Pulmonary artery endothelial cell (primary cell): Measurements from ENCODE around the gene PLB1. TPM values are rescaled to one million over a fixed set of nuclear protein-coding genes. Genes with fewer than 3 reads are reported as not detected.
A peak's percentile ranks its signal among the peaks of the same experiment; 100 is the strongest.
"Not testable (repeated sequence)": the region's sequence is repeated elsewhere in the genome, so short reads cannot be mapped to it uniquely, and the experiment has no call there.

ENCODE experiments used
- DNase-seq: peaks from one replicate; pipeline ENCODE4 v3.0.0-alpha.2; 2011; ENCODE audit warnings: low read depth, low spot score
- total RNA-seq: library from RNA; depleted of rRNA; stranded (reverse); fragments of >200 nt; gene quantifications from 2 replicates; pipeline ENCODE4 v1.2.3, GENCODE V29; 2014

Gene PLB1
- total RNA-seq, 1 donor from 2014 or later = 0.46 TPM

DNA sequence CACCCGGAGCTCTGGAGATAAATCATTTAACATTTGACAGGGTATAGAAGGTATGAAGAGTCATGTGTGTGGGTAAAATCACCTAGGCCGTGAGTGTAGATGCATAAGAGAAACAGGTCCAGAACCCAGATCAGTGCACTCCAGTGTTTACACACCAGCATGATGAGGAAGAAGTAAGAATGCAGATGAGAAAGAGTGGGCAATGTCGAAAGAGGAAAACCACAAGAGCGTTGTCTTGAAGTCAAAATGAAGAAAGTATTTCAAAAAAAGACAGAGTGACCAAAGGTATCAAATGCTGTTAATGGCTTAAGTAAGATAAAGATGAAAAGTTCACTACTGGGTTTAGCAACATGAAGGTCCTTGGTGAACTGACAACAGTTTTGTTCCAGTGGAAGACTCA lies 32.0 kb upstream of the PLB1 start:
- DNase-seq = no peak

DNA sequence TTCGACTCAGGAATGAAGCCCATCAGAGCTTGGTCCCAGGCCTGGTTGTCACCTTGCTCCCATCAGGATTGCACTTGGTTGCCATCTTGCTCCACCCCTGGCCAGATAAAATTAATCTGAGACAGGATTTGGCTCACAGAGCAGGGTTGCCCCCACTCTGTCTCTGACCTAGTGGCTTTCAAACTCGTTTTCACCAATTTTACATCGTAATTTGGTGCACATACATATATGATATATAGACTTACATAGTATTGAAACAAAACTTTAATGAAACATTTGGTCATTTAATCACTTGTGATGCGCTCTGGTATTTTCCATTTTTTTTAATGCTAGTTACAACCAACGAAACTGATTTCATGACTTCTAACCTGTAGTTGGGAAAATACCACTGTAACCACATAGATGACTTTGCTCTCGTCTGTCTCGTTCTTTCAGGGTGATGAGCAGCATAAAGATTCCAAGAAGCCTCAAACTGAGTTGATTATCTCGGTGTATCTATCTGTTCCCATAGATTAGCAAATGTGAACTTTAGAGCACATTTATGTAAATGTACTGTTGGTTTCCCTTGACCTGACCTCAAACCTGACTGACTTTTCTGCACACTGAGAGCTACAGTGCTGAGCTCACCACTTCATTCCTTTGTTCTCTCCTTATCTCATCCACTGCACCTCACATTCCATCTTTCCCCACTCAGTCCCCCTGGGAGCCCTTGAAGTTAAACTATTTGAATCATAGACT lies 30.5 kb upstream of the PLB1 start:
- no peak for DNase-seq

DNA sequence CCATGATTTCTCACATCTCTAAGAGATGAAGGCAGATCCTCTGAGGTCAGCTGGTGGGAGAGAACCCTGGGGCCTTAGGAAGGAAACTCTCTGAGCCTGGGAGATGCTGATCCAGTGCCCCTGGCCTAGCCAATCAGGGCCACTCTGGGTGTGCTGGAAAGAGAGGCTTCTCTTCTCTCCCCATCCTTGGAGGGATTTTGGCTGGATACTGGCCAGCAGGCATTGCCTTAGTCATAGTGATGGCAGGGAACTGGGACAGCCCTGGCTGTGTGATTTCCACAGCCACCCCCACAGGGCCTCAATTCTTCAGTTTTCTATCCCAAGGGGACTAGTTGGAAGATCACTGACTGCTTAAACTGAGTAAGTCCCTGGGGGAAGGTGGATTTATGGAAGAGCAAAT lies 26.6 kb upstream of the PLB1 start:
- no peak for DNase-seq

DNA sequence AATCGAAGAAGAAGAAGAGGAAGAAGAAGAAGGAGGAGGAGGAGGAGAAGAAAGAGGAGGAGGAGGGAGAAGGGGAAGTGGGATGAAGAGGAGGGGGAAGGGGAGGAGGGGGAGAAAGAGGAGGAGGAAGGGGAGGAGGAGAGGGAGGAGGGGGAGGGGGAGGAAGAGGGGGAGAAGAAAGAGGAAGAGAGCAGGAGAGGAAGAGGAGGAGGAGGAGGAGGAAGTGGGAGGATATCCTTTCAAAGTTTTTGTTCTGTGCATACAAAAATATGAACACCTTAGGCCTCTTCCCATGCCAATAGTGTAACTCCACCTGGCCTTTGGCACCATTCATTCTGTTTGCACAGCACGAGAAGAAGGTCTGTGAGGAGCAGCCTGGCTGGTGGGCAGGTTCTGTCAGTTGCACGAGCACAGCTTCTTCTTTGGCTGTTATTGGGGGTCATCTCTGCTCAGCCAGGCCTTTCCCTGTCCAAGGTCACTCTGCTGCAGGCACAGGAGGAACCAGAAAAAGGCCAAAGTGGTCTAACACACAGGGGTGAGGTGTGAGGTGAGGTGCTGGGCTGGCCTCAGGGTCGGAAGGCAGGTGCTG lies 25.8 kb upstream of the PLB1 start:
- no peak for DNase-seq

DNA sequence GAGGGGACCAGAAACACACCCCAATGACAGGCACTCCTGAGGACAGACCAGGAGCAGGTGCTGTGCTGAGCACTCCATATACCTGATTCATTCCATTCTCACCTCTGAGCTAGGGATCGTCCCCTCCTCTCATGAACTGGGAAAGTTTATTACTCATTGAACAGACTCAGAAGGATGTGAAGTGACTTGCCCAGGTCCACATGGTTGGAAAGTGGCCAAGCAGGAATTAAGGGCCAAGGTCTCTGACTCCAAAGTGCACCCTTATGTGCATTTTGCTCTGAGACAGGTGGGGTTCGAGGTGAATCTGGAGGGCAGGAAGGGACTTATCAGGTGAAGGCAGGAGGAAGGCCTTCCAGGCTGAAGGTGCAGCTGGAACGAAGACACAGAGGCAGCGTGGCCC lies 25.1 kb upstream of the PLB1 start:
- DNase-seq = no peak

DNA sequence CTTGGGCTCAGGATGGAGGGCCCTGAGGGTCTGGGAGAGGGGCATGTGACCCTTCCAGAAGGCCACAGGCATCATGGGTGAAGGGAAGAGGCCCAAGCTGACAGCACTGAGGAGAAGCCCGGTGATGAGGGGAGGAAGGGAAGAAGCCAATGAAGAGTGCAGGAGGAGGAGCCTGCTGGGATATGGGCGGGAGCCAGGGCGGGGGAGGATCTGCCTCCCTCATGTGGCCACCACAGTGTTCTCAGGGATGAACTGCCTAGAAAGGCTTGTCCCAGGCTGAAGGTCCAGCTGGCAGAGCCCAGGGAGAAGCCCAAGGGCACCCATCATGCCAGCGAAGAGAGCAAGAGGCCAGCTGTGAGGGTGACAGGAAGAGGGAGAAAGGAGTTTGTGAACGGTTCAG lies 24.6 kb upstream of the PLB1 start:
- no peak for DNase-seq

DNA sequence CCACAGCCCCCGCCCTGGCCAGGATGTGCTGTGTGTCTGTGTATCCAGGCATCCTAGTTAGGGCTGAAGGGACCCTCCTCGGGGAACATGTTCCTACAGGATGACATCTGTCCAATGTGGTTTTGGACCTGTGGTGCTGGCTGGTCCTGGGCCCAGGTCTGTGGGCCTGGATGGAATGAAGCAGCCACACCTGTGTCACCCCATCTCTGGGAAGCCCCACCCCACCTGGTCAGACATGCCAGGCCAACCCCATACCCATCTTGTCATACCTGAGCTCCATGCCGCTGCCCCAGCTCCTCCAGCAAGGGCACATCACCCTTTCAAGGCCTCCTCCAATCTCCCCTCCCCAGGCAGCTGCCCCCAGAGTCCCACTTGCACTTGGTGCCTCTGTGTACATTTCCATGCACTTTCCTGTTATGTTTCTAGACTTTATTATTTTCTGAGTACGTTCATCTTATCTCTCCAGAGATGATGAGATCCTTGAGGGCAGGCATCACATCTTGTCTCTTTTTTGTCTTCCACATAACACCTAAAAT lies 24.1 kb upstream of the PLB1 start:
- DNase-seq = no peak

DNA sequence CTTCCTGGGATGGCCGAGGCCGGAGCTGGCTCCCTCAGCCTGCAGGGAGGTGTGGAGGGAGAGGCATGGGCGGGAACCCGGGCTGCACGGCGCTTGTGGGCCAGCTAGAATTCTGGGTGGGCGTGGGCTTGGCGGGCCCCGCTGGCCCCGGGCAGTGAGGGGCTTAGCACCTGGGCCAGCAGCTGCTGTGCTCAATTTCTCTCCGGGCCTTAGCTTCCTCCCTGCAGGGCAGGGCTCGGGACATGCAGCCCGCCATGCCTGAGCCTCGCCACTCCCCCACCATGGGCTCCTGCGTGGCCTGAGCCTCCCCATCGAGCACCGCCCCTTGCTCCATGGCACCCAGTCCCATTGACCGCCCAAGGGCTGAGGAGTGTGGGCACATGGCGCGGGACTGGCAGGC lies 23.2 kb upstream of the PLB1 start:
- not testable (repeated sequence) for DNase-seq

DNA sequence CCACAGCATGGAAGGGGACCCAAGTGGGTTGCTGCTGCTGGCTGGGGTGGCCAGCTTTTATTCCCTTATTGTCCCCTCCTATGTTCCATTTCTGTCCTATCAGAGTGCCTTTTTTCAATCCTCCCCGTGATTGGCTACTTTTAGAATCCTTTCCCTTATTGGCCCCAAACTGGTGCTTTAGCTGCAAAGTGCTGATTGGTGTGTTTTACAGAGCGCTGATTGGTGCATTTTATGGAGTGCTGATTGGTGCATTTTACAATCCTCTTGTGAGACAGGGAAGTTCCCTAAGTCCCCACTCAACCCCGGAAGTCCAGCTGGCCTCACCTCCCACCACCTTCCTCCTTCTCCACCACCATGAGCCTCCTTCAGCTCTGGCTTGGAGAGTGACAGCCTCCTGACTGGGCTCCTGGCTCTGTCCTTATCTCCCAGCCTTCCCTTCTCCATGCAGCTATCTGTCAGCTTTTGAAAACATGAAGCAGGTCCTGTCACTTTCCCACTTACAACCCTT lies 20.7 kb upstream of the PLB1 start:
- no peak for DNase-seq

DNA sequence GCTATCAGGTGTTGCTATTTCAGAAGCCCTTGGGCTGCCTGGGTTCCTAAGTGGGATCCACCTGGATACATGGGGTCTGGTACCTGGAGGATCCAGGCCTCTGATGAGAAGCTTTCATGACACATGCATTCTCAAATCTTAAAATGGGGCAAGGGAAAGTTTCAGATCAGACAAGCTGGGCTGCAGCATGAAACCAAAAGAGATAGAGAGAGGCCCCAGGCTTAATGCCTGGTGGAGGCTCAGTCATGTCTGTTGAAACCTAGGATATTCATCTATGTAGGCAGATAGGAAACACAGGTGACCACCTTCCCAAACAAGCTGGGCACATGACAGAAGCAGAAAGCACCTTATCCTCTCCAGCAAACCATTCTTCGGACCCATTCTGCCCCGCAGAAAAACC lies 18.8 kb upstream of the PLB1 start:
- no peak for DNase-seq

DNA sequence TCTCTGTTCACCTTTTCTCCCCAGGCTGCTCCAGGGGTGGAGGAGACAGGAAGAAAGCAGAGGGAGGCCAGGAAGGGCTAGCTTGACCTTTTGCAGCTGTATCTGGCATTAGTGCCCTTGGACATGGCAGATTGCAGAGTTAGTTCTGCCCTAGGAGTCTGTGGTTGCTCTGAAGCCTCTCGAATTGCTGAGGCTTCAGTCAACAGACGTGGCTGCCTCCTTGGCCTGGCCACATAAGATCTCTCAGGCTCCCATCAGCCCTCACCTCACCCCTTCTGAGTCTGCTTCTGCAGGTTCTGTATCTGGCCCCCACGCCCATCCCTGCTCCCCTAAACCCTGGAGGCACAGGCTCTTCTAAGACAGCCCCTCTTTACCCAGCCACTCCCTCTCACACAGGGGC lies 18.2 kb upstream of the PLB1 start:
- DNase-seq = no peak

DNA sequence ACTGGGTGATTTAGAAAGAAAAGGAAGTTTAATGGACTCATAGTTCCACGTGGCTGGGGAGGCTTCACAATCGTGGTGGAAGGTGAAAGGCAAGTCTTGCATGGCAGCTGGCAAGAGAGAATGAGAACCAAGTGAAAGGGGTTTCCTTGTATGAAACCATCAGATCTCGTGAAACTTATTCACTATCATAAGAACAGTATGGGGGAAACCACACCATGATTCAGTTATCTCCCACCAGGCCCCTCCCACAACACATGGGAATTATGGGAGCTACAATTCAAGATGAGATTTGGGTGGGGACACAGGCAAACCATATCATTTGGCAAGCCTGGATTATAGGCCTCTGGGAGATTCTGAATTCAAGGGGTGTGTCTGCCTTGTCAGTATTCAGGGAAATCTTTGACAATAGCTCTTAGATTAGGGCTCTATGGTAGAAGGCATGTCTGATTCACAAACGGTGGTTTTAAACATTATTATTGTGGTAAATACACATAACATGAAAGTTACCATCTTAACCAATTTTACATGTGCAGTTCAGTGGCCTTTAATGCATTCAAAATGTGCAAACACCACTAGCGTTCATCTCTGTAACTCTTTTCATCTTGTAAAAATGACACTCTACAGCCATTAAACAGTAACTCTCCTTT lies 15.3 kb upstream of the PLB1 start:
- DNase-seq = no peak

DNA sequence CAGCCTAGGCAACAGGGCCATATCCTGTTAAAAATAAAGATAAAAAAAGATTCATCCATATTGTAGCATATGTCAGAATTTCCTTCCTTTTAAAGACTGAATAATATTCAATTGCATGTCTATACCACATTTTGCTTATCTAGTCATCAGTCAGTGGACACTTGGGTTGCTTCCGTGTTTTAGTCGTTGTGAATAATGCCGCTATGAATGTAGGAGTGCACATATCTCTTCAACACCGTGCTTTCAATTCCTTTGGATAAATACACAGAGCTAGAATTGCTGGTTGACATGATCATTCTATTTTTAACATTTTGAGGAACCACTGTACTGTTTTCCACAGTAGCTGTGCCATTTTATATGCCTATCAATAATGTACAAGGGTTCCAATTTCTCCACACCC lies 14.0 kb upstream of the PLB1 start:
- no peak for DNase-seq

DNA sequence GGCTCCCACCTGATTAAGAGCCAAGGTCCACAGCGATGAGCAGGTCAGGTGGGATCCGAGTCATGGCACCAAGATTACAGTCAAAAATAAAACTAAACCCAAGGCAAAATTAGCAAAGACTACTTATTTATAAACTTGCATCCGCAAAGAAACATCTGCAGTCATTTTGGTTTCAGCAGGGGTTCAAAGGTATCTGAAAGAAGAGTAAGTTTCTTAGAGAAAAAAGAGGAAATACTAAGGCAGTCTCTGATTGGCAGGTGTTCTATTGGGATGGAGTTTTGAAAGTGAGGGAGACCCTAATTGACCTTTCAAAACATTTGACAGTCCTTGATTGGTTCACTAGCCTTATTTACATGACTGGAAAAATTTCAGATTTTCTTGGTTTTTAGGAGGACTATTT lies 11.0 kb upstream of the PLB1 start:
- DNase-seq = no peak

DNA sequence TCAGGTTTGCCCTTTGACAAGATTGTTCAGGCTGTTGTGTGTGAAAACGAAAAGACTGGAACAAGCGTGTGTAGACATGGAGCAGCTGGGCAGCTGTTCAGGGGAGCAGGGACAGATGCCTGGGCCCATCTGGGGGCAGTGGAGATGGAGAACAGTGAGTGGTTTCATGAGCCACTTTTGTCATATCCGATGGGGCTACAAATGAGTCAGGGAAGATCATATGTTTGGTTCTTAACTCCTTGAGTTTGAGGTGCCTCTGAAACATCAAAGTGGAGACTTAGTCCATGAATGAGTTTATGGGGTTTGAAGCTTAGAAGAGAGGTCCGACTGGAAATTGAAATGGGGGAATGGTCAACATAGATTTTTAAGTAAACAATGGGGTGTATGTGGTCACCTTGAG lies 9.3 kb upstream of the PLB1 start:
- DNase-seq = no peak

DNA sequence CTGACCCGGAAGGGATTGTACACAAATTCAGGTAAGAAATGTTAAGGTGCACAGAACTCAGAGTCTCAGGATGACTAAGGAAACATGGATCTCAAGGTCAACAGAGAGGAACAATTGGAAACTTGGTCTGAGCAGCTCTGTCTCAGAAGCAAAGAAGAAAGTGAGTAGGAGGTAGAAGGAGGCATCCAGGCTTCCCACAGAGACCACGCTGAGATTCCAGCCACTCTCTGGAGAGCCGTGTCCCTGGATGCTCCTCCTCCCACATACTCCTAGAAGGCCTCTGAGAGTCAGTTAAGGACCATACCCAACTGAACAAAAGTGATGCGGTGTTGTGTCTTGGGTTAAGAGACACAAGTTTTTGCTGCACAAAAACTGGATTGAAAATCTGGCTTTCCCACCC lies 8.6 kb upstream of the PLB1 start:
- no peak for DNase-seq

DNA sequence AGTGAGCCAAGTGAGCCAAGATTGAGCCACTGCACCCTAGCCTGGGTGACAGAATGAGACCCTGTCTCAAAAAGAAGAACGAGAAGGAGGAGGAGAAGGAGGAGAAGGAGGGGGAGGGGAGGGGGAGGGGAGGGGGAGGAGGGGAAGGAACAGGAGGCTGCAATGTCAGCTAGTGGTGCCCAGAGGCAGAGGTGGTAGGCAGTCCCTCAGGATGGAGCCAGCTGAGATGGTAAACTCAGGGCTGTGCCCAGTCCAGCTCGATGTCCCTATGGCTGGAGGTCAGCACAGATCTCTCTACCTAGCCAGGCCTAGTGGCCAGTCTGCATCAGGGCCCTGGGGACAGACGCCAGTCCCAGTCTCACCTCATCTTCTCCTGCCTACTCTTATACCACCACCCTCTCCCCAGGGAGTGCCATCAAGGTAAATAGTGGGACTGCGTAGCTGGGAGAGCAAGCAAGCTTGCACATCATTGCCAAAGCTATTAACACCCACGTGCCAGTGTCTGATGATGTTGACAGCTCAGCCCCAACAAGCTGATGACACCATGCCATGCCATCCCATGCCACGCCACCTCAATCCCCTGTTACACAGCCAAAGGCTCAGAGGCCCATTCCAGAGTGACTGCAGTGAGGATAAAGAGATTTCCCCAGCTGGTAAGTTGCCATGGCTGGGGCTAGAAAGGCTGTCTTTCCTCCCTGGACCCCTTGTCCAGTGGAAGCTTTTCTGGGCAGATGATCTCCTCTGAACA lies 7.6 kb upstream of the PLB1 start:
- no peak for DNase-seq

DNA sequence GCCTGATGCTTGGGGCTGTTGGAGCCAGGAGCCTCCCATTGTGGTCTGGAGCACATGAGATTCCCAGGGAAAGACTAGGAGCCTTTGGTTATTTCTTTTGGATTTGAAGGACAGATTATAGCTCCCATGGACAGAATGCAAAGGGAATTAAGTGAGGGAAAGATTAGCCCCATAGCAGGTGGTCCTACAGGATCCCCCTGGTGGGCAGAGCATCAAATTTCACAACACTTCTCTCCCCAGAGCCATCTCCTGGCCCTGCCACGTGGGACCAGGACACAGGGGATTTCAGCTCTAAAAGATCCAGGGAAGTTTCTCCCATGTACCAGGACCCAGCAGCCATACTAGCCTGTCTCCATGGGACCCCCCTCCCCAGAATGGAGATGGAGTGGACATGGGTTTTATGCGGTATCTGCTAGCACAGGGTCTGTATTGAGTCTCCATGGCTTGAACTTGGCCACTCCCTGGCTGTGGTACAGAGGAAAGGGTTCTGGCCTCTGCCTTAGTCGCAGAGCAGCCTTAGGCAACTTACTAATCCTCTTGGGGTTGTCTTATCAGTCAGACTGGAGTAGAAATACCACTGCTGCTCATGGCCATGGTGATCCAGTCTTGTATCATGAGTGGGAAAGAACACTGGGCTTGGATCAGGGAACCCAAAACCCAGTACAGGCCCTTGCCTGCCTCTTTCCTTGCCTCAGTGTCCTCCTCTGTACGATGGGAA lies 6.8 kb upstream of the PLB1 start:
- DNase-seq = no peak

DNA sequence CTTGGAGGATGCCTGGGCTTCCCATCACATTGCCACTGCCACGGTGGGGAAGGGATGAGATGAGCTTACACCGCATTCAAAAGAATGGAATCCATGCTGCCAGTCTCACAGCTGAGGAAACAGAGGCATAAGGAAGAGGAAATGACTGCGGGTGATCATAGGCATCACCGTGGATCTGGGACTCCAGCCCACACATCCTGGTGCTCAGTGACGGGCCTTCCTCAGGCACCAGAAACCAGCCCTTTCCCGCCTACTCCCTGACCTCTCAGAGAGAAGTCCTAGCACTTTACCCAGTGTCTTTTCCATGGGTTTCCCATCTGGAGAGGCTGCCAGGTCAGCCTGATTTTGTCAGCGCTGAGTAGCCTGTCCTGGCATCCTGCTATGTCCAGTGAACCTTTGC lies 5.3 kb upstream of the PLB1 start:
- peak; percentile 2 for DNase-seq

DNA sequence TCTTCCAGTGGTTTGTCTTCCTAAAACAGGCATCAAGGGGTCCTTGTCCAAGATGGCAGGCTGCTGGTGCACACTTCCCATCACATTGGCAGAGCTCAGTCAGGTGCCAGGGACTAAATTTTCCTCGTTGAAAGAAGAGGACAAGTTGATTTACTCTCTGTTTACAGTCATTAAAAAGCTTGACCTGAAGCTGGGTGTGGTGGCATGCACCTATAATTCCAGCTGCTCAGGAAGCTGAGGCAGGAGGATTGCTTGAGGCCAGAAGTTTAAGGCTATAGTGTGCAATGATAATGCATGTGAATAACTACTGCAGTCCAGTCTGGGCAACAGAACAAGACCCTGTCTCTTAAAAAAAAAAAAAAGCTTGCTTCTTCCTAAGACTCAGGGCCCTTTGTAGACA lies 3.6 kb upstream of the PLB1 start:
- DNase-seq = no peak

DNA sequence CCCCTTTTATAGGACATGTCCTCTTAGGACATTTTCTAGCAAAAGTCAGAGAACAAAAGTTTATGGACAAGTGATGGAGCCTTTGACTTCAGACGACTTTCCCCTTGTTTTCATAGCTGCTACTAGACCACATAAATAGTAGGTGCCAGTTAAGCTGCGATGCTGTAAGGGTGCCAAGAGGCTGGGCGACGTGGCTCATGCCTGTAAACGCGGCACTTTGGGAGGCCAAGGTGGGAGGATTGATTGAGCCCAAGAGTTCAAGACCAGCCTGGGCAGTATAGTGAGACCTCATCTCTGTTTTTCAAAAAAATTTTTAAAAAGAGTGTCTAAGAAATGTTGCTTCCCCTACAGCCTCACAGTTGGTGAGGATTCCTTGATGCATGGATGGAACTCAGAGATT lies 2.2 kb upstream of the PLB1 start:
- no peak for DNase-seq
